HG02981 (cell line): ENCODE data around the gene SLC39A11.
"Not testable (repeated sequence)": the region's sequence is repeated elsewhere in the genome, so short reads cannot be mapped to it uniquely, and the experiment has no call there.

Experiments
- ATAC-seq: cut with Tn5 transposase; IDR thresholded peaks from one replicate; pipeline ENCODE4 v1.9.1; 2021; ENCODE audit warnings: mild to moderate bottlenecking, moderate library complexity; ENCODE audit not compliant: unreplicated experiment

The SLC39A11 gene

DNA sequence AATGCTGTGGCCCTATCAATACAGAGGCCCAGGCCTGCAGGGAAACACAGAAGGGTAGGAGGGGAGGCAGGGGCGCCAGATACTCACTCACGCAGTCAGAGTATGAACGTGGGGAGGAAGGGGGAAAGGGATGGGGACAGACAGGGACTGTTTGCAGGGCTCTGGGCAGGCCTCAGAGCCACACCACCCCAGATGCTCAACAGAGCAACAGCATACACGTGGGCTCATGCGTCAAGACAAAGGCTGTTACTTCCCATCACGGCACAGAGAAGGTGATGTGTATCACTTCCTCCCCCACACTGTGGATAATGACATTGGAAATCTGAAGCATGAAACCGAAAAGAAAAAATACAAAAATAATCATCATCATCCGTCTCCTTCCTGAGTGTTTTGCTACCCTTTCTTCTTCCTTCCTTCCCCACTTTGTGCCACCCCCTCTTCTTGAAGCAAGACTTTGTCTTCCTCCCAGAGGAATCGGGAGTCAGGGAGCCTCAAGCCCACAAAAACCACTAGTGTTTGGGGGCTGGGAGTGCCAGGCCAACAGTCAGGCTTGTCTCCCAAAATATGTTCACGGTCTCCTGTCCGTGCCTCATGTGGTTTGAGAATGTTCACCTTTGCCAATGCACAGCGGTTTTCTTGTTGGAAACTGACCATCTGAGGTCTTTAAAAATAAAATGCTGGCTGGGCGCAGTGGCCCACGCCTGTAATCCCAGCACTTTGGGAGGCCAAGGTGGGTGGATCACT lies 20.1 kb downstream of the SLC39A11 start:
- no peak for ATAC-seq

DNA sequence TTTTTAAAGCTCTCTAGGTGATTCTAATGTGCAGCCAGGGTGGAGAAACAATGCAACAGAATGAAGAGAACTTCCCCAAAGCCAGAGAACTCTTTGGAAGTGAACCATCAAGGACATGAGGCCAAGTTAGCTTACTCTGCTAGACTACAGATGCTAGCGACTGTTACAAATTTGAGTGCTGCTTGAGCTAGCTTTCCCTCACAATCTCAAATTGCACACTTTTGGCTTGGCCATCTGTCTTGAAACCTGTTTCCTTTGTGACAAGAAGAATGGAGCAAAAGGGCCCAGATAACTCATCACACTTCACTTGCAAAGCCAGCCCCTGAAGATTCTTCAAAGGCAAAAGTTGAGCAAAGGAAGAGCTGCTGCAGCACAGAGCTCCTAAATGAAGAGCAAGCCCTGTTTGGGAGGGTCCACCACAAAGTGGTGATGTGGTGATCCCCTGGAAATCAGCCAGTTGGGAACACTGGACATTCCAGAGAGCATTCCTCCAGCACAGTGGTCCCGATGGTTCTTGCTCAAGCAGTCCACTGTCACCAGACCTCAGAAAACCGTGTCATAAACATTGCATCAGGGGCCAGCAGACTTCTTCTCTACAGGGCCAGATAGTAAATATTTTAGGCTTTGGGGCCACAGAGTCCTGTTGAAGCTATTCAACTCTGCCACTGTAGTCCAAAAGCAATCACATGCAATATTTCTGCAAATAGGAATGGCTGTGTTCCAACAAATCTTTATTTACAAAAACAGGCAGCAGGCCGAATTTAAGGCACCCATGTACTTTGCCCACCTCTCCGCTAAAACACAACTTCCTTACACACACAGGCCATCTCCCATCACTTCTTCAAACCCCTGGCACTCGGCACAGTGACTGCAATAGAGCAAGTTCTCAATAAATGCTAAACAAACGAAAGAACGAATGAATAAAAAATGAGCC lies 21.2 kb downstream of the SLC39A11 start:
- ATAC-seq: no peak

DNA sequence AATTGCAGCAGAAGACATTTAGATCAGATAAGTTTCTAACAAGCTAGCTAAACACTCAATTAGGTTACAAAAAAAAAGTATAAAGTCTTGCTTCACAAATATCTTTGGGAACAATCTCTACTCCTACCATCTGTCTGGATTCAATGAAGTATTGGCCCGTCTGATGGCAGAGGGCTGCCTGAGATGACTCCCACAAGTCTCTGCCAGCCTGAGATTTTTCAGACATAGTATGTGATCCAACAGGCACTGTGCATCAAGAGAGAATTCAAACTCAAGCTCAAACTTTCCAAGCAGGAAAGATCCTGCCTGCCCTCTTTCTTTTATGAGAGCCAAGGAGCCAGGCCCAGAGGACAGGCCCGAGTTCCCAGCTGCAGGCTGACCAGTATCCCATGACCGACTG lies 22.6 kb downstream of the SLC39A11 start:
- no peak for ATAC-seq

DNA sequence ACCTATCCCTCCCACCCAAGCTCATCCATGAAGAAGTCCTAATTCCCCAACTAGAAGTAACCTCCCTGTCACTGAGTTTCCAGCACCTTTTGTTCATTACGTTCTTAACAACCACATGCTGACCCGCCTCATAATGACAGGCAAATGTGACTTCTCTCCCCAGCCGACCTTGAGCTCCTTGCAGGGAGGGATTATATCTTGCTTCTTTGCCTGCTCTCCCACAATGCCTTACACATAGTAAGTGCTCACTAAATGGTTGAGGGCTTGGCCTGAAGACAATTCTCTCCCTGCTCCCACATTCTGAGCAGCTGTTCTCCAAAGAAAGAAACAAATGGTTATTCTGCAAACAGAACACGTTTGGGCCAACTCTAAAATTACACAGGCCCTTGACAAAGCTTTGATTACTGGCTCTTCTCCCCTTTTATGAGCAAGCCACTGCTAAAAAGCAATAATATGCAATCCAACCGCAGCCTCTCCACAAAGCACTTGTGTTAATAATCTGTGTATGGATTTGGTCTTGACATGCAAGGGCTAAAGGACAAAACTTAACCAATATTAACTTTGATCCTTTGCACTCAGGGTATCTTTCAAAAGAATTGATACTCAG lies 23.2 kb downstream of the SLC39A11 start:
- no peak for ATAC-seq

DNA sequence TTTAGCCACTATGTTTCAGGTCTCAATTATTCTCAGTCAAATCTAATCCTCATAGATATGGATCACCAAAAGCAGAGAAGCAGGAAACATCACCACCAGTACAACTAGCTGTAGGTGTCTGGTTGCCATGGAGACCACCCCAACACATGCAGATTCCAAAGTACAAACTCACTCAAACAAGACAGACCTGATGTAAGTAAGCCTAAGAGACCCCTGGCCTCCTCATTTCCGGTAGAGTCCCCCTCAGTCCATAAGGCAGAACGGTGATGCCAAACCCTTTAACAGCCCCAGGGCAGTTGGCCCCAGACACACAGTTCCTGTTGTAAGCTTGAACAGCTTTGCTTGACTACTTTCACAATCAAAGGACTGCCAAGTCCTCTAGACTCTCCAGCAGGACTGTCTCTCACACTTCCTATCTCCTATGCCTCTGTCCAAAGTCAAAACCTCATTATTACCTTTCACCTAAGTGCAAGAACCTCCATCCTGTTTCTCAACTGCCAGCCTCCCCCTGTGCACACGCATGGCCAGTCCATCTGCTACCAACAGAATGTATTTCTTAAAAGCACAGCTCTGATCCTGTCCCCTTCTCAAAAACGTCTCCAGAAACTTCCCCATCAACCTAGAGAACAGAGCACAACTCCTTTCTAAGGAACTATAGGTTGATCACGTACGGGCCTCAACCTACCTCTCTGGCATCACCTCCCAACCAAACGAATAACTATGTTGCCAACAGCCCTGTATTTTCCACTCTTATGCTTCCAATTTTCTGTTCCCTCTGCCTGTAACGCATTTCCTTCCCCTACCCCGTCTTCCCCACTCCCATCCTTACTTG lies 23.9 kb downstream of the SLC39A11 start:
- no peak for ATAC-seq

DNA sequence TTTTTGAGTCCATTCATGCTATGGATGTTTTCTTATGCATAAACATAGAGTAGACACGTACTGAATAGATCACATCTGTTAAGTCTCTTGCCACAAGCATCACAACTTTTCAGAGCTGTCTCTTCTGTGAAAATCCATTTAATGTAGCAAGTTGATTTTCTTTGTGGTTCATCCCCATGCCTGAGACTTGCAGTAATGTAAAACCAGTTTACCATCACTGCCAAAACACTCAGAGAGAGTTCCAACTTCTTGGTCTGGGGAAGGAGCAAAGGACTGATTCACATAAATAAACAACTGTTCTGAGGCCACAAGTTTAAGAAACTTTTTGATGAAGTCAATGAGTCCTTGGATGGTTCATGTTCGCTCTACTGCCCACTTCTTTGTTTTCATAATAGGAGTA lies 24.8 kb downstream of the SLC39A11 start:
- not testable (repeated sequence) for ATAC-seq

DNA sequence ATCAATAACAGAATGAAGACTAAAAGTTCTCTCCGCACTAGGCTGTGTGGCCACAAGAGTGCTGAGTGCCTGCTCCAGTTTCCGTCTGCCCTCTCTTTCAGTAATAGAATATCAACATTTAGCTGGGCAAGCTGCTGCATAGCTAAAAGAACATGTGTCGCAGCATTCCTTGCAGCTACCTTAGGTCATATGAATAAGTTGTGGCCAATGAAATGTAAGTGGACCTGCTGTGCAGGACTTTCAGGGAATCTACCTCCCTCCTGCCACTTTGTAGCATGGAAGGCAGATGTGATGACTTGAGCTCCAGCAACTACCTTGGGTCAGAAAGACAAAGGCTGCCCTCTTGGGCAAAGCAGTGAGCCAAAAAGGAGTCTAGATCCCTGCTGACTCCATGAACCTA lies 25.4 kb downstream of the SLC39A11 start:
- ATAC-seq: no peak

DNA sequence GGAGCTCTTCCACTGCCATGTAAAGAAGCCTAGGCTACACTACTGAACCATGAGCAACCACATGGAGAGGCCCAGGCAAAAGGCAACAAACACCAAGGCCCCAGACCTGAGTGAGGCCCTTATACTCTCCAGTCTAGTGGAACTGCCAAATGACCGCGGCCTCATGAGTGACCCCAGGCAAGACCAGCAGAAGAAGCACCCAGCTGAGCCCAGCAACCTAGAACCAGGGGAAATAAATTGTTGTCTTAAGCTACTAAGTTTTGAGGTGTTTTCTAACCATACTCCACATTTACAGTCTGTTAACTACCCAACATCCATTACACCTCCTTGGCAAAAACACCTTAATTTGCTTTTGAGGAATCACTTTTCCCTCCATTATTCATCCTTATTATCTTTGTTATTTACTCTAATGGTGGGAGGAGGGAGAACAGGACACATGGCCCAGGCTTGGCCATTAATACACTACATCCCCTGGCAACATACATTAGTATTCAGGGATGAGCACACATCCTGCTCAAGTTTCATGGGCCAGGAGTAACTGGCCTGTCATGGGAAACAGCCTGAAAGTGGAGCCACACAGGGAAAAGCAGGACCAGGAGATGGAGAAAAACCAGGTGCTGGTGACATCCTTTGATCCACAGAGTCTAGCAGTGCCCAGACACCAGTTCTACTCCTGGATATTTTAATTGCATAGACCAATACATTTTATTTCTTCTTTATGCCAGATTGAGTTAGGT lies 26.2 kb downstream of the SLC39A11 start:
- ATAC-seq: no peak

DNA sequence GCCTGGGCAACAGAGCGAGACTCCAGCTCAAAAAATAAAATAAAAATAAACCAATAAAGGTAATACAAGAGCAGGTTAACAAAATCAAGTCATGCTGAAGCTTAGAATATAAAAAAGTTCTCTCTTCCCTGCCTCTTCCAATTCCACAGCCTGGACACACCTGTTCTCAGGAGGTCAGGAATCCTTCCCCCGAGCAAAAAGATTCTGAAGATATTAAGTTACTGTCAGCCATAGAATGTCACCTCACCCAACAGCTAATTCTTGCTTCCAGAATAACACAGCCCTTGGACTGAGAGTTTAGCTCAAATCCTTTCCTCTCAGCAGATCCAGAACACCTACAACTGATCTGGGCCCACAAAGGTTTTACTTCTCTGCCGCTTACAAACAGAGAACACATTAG lies 27.1 kb downstream of the SLC39A11 start:
- ATAC-seq: no peak

DNA sequence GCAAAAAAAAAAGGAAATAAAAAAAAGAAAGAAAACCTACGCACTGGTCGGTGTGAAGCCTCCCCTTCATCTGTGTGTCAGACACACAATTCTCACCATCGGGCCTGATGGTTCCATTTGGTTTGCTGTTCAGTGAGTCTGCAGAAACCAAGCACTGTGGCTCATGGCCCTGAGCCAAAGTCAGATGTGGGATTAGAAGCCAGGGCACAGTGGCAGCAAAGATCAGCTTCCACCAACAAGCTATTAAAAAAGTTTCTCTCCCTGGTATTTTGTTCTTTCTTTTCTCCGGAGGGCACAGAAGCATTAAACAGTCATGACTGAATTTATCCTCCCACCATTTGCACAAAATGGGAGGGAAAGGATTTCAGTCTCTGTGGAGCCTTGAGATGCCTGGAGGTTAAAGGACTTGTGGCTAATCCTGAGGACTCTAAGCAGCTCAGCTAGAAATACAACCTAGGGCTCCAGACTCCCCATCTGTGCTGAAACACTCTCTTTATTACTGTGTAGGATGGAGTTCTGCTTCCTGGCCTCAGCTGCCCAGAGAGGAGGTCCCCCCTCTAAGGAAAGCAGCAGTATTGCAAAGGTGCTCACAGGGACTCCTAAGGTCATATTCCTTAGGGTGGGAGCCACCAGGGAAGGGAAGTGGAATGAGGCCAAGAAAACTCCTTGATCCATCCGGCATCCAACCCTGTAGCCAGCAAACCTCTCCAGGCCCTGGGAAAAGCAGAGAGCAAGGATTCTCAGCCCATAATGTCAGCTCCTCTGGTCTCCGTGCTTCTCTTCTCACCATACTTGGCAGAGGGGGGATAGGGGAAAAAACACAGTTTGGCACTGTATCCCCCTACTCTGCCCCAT lies 28.2 kb downstream of the SLC39A11 start:
- no peak for ATAC-seq

DNA sequence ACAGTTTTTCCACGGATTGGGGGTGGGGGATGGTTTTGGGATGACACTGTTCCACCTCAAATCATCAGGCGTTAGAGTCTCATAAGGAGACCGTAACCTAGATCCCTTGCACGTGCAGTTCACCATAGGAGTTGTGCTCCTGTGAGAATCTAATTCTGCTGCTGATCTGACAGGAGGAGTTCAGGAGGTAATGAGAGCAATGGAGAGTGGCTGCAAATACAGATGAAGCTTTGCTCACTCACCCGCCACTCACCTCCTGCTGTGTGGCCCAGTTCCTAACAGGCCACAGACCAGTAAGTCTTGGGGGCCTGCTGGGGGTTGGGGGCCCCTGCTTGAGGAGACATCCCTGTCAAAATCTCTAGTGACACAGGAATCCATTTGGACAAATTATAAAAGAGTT lies 29.8 kb downstream of the SLC39A11 start:
- ATAC-seq: no peak

DNA sequence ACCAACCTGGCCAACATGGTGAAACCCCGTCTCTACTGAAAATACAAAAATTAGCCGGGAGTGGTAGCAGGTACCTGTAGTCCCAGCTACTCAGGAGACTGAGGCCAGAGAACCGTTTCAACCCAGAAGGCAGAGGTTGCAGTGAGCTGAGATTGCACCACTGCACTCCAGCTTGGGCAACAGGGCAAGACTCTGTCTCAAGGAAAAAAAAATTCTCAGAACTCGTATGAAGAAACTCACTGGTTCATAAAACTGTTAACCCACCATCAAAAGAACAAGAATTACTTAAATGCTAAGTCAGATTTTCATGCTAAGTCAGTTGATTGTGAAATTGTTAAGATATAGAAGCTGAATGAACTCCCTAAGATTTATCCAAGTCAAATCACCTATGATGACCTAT lies 31.3 kb downstream of the SLC39A11 start:
- ATAC-seq: no peak

DNA sequence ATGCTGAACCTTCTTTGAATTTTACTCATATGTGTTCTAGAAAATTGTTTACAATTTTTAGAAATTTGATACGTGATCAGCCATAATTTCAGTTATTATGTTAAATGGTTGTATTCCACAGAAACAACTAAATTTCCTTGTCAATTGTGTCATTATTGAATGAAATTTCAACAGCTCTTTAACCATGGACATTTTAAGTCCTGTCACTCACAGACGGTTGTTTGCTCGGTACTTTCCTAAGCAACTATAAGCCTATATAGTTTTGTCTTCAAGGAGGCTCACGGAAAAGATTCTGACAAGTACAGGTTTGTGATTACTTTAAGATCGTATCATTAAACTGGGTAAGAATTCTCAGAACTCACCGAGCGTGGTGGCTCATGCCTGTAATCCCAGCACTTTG lies 31.8 kb downstream of the SLC39A11 start:
- no peak for ATAC-seq

DNA sequence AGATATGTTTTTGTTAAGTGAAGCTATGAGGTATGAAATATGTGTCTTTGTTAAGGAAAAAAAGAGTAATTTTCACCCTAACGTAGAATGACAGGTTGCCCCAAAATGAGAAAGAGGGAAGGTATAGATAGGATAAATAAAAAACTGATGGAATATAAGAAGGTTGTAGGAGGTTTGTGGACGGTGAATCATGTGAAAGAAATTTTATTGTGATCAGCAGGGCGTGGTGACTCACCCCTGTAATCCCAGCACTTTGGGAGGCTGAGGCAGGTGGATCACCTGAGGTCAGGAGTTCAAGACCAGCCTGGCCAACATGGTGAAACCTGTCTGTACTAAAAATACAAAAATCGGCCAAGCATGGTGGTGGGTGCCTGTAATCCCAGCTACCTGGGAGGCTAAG lies 32.8 kb downstream of the SLC39A11 start:
- ATAC-seq: not testable (repeated sequence)

DNA sequence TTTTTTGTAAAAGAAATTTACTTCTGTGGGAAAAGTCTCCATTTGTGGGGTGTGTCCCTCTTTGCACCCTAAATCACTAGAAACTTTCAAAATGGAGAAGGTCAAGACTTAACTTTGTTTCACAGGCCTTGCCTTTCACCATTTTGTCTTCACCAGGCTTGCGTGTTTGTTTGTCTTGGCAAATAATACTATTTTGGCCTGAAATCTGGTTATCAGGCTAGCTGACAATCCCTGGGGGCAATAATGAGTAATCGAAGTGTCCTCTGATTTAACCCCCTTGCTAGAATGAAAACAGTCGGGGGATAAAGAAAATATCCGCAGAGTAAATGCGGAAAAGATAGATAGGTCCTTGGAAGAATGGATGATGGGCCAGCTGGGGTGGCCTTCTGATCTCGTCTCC lies 34.5 kb downstream of the SLC39A11 start:
- ATAC-seq: no peak

DNA sequence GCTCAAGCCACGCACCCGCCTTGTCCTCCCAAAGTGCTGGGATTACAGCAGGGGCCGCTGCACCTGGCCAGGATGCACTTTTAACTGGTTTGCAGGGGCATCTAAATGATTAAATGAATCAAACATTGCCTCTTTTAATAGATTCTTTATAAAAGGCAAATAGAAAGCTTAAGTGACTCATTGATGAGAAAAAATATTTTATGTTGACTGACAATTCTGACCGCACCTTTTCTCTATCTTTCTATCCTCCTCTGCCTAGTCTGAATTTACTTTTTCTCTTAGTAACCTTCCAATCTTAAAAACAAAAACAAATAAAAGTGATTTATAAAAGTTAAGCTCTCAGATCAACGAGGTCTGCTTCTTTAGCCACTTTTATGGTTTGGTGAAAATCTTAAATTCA lies 35.3 kb downstream of the SLC39A11 start:
- no peak for ATAC-seq

DNA sequence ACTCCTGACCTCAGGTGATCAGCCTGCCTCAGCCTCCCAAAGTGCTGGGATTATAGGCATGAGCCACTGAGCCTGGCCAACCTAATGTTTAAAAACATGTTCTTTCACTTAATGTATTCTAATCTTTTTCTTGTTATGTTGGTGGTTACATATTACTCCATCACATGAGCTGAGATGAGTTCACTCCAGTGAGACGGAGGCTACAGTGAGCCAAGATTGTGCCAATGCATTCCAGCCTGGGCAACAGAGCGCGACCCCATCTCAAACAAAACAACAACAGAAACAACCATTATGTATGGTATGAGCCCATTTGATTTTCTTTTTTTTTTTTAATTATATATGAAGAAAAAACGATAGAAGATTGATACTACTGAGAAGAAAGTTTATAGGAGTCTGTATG lies 39.6 kb downstream of the SLC39A11 start:
- no peak for ATAC-seq

DNA sequence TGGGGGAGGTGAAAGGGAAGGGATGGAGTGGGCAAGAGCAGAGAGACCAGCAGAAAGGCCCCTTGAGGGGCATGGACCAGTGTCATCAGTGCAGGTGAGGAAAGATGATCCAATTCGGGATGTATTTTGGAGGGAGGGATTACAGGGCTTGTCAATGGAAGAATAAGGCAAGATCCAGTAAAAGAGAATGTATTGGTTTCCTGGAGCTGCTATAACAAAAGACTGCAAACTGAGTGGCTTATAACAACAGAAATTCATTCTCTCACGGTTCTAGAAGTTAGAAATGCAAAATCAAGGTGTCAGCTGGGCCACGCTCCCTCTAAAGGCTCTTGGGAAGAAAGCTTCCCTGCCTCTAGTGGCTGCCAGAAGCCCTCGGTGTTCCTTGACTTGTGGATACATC lies 41.7 kb downstream of the SLC39A11 start:
- ATAC-seq: no peak

DNA sequence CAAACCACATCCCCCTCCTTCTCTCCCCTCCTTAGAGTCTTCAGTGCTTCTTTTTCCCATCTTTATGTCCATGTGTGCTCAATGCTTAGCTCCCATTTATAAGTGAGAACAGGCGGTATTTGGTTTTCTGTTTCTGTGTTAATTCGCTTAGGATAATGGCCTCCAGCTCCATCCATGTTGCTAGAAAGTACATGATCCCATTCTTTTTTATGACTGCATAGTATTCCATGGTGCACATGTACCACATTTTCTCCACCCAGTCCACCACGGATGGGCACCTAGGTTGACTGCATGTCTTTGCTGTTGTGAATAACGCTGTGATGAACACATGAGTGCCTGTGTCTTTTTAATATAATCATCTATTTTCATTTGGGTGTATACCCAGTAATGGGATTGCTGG lies 44.3 kb downstream of the SLC39A11 start:
- no peak for ATAC-seq
